ENCODE results near the gene SYT1.

GRCh38 chr12:78870539-78870938 lies 6.0 kb downstream of the SYT1 start:
- TF ChIP-seq POLR2AphosphoS5 (IDR thresholded peaks at IDR 0.05; ENCODE audit: low read depth, low read length) = no peak
- no peak for TF ChIP-seq CTCF (IDR thresholded peaks at IDR 0.05 in 2 of 3, conservative IDR thresholded peaks at IDR 0.05 in 1 of 3; ENCODE audit: borderline replicate concordance in 1 of 3, insufficient read depth in 1 of 3, low read depth in 2 of 3, low read length in 2 of 3)
- TF ChIP-seq FOSL1 (IDR thresholded peaks at IDR 0.05; ENCODE audit: low read depth) = no peak

All from HCT116 (cell line).